Keratinocyte (primary cell): ENCODE data around the gene PTK7.

ENCODE experiments used
- CTCF ChIP-seq, 3 experiments: IDR thresholded peaks in 1 of 3; conservative IDR thresholded peaks in 1 of 3; optimal IDR thresholded peaks in 1 of 3; 2 replicates in 2 of 3; 3 replicates in 1 of 3; pipeline versions ENCODE3 to v1.5.1; 2011; ENCODE audit warnings: low read length in 3 of 3, mild to moderate bottlenecking in 3 of 3, moderate library complexity in 2 of 3, control low read depth in 1 of 3, inconsistent platforms in 1 of 3; ENCODE audit not compliant: insufficient read depth in 2 of 3; ENCODE audit errors: extremely low read depth in 1 of 3
- EZH2 ChIP-seq: IDR thresholded peaks from one replicate; pipeline ENCODE4 v1.6.1; 2012; ENCODE audit warnings: inconsistent platforms, mild to moderate bottlenecking, low read length, moderate library complexity

- no peak for TF ChIP-seq CTCF (optimal IDR thresholded peaks at IDR 0.05 in 1 of 3, IDR thresholded peaks at IDR 0.05 in 1 of 3, conservative IDR thresholded peaks at IDR 0.05 in 1 of 3; ENCODE audit: extremely low read depth in 1 of 3, insufficient read depth in 2 of 3, low read length in 3 of 3)
- no peak for TF ChIP-seq EZH2
Observed at GRCh38 chr6:43058531-43058930, 17.6 kb upstream of the PTK7 start.
